ENCODE data around the gene PAX8.

- TF ChIP-seq POLR2AphosphoS5 (IDR thresholded peaks at IDR 0.05), result no peak
- no peak for TF ChIP-seq POLR2A (IDR thresholded peaks at IDR 0.05; ENCODE audit: low read depth)
- no peak for TF ChIP-seq CTCF (IDR thresholded peaks at IDR 0.05)
- no peak for TF ChIP-seq EP300 (IDR thresholded peaks at IDR 0.05)
Observed at GRCh38 chr2:113252047-113252590, 26.6 kb downstream of the PAX8 start.
